DMS153 treated with DMSO at 0.1 percent for 48 hours (cell line): ENCODE measurements around the gene NUP54.

ENCODE experiments used
- DNase-seq: peaks from one replicate; lab custom pipeline; 2025; ENCODE audit not compliant: unreplicated experiment; lab: John Stamatoyannopoulos, UW

NUP54 gene

DNA sequence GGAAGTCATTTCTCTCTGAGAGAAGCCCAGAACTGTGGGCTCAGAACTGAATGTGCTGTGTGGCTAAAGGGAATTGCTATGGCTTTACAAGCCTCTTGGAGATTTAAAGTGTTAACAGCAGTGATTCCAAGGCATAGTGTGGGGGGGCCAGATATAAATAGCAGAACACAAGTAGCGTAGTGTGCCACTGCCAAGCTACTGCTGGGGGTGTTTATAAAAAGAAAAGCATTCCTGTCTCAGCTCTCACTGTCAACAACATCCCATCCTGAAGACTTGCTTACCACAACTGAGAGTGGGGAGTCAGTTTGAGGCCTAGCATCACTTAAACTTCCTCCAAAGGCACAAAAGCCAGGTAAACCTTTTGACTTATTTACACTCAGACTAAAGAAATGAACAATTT, 73.7 kb downstream of the NUP54 start, which contains the start of gene ART3:
TSS of gene ART3 (plus strand) at position 242 of the 400 bp plus-strand sequence. CDS start 1,181 bp downstream, outside the sequence.
- DNase-seq, result no peak

DNA sequence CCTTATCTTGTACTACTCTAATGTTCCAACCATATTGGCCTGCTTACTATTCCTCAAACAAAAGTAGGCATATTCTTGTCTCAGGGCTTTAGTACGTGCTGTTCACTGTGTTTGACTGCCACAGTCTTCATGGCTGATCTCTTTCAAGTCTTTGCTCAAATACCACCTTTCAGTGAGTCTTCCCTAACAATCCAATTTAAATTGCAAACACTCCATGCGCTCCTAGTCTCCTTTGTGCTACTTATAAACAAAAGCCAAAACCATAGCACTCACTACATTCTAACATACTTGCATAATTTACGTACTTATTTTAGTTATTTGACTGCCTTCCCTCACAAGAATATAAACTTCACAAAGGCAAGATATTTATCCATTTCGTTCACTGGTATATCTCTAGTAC, 75.4 kb downstream of the NUP54 start:
- no peak for DNase-seq

DNA sequence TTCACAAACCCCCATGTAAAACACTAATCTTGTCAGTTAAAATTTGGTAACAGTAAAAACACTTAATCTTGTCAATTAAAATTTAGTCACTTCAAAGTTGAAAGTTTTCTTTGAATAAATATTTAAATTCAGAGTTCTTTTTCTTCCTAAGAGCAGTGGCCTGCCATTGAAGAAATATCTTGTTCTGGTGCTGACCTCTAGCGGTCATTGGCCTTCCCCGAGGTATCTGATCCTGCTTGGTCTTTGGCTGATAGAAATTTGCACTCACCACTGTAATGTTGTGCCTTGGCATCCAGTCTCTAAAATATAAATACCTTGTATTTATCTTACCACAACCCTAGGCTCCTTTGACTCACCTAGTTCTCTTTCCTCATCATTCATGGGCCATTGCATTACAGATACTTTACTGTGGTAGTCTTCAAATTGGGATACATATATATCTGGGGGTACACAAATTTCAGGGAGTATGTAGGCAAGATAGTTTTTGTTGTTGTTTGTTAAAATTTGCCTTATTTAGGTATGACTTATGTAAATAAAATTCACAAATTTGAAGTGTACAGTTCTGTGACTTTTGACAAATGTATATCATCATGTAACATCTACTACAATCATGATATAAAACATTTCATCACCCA, 80.4 kb downstream of the NUP54 start:
- DNase-seq, result peak; percentile 22

DNA sequence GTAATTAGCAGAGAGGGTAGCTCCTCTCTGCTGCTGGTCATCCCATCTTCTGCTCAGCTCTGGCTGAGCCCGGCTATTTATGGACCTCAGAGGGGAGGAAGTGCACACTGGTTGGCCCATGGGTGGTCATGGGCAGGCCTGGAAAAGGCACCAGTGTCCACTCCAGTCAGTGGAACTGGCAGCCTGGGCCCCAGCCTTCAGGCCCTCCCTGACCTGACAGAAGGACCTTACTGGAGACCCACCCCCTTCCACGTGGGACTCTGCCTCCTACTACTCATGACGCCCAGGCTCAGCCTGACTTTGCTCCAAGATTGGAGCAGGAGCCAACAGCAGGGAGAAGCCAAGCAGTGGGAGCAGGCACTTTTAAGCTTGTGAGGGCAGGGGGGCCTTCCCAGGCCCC, 81.7 kb downstream of the NUP54 start:
- no peak for DNase-seq
